Uterus (tissue), 2 donors: ENCODE data around the gene LRWD1.

Experiments used
- POLR2A ChIP-seq, 2 donors: fragments of 450-650 bp; IDR thresholded peaks; one replicate each; pipeline ENCODE4 v1.6.1; 2016; ENCODE audit warnings: antibody characterized with exemption in 2 of 2, mild to moderate bottlenecking in 1 of 2, moderate library complexity in 1 of 2
- TF ChIP-seq, protein P1 (sequence below), 4 experiments: fragments of 200-600 bp in 2 of 4; fragments of 450-650 bp in 2 of 4; sonication (generic) in 2 of 4; IDR thresholded peaks; one replicate each; pipeline ENCODE4 v1.5.1; 2016 to 2019; ENCODE audit warnings: antibody characterized with exemption in 4 of 4, mild to moderate bottlenecking in 2 of 4, moderate library complexity in 1 of 4

DNA sequence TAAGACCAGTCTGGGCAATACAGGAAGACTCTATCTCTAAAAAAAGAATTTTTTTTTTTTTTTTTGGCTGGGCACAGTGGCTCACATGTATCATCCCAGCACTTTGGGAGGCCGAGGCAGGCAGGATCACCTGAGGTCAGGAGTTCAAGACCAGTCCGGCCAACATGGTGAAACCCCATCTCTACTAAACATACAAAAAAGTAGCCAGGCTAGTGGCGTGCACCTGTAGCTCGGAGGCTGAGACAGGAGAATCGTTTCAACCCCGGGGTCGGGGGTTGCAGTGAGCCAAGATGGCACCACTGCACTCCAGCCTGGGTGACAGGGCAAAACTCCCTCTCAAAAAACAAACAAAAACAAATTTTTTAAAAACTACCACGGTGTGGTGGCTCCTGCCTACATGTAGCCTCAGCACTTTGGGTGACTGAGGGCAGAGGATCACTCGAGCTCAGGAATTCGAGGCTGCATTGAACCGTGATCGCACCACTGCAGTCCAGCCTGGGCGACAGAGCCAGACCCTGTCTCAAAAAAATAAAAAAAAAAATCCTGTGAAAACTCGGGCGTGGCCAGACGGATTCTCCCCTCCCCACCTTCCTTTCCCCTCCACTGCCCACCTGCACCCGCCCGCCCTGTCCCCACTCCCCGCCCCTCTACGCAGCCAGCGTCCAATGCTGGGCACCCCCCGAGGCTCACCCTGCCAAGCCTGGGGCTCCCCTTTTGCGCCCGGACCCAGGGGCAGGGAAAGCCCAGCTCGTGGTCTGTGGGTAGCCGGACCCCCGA, 32.2 kb upstream of the LRWD1 start:
- no peak for TF ChIP-seq POLR2A (IDR thresholded peaks at IDR 0.05)
- TF ChIP-seq, protein P1, sequence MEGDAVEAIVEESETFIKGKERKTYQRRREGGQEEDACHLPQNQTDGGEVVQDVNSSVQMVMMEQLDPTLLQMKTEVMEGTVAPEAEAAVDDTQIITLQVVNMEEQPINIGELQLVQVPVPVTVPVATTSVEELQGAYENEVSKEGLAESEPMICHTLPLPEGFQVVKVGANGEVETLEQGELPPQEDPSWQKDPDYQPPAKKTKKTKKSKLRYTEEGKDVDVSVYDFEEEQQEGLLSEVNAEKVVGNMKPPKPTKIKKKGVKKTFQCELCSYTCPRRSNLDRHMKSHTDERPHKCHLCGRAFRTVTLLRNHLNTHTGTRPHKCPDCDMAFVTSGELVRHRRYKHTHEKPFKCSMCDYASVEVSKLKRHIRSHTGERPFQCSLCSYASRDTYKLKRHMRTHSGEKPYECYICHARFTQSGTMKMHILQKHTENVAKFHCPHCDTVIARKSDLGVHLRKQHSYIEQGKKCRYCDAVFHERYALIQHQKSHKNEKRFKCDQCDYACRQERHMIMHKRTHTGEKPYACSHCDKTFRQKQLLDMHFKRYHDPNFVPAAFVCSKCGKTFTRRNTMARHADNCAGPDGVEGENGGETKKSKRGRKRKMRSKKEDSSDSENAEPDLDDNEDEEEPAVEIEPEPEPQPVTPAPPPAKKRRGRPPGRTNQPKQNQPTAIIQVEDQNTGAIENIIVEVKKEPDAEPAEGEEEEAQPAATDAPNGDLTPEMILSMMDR (IDR thresholded peaks at IDR 0.05), result no peak
